Neural progenitor cell (in vitro differentiated cells): ENCODE measurements around the gene RNF11.

ENCODE experiments used
- EZH2 ChIP-seq: fragments of 200-600 bp; sonication (generic); IDR thresholded peaks from 2 replicates; pipeline ENCODE4 v1.6.1; 2017; ENCODE audit warnings: antibody characterized with exemption, mild to moderate bottlenecking, moderate library complexity
- EZH2phosphoT487 ChIP-seq: fragments of 200-600 bp; sonication (generic); IDR thresholded peaks from 2 replicates; pipeline ENCODE4 v1.6.1; 2017; ENCODE audit warnings: antibody characterized with exemption

- TF ChIP-seq EZH2 (no peak), EZH2phosphoT487 (no peak)
Observed at GRCh38 chr1:51241119-51241518, 5.0 kb downstream of the RNF11 start.
